PC-3 (cell line): Measurements from ENCODE around the gene DOK7.

Source experiments
- CTCF ChIP-seq: fragments of 300-600 bp; sonication (generic); conservative IDR thresholded peaks from 2 replicates; pipeline ENCODE4 v1.5.1; 2017; ENCODE audit warnings: antibody characterized with exemption, low read depth, mild to moderate bottlenecking, low read length
- EZH2 ChIP-seq: fragments of 300-600 bp; sonication (generic); IDR thresholded peaks from one replicate; pipeline ENCODE4 v1.6.1; 2017; ENCODE audit warnings: antibody characterized with exemption, mild to moderate bottlenecking, low read length; ENCODE audit not compliant: unreplicated experiment
- EZH2phosphoT487 ChIP-seq: fragments of 300-600 bp; sonication (generic); IDR thresholded peaks from 2 replicates; pipeline ENCODE4 v1.6.1; 2018; ENCODE audit warnings: mild to moderate bottlenecking, antibody characterized with exemption, low read length, borderline replicate concordance

DNA sequence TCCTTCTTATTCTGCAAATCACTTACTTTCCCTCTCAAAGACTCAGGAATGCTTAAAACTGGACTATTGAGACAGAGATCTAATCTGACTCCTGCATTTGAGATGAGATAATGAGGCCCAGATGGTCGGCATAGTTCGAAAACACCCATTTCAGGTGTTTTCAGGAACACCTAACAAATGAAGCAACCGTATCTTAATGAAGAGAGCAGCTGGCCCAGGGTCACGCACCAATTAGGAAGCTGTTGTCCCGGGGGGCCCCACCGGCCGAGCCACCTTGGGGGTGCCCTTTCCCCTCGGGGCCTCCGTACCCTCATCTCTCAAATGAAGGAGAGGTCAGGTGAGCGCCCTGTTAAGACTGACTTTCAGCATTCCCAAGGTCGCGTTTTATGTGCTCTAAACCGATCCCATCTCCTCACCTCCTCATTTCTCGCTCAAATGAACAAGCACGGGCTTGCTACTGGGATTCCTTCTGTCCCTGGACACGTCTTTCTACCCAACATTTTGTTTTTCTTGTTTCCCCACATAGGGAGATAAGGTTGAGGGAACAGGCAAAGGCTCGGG lies 68.3 kb downstream of the DOK7 start:
- TF ChIP-seq CTCF (no peak), EZH2 (no peak), EZH2phosphoT487 (no peak)
